CD4-positive, alpha-beta T cell treated with Interleukin-1 beta for 1 hour (primary cell): Measurements from ENCODE around the gene KLF13.
A peak's percentile ranks its signal among the peaks of the same experiment; 100 is the strongest.

Experiments
- DNase-seq, 2 donors: peaks; one replicate each; pipeline ENCODE4 v3.0.0-alpha.2; 2020 to 2022

Gene KLF13

DNA sequence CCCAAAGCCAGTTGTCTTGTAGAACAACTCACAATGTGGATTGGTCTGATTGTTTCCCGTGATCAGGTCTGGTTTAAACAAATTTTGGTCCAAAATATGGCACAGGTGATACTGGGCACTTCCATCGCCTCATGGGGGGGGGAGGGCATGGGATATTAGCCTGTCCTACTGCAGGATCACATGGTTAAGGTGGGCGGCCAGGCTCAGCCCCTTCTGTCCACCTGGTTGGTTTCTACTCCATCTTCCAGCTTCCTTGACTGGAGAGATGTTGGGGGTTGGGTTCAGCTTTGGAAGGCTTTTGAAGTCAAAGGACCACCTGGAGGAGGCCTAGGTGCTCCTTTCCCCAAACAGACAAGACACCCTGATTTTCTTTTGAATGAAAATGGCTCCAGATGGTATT is 7.2 kb downstream of the KLF13 start:
- DNase-seq: no peak

DNA sequence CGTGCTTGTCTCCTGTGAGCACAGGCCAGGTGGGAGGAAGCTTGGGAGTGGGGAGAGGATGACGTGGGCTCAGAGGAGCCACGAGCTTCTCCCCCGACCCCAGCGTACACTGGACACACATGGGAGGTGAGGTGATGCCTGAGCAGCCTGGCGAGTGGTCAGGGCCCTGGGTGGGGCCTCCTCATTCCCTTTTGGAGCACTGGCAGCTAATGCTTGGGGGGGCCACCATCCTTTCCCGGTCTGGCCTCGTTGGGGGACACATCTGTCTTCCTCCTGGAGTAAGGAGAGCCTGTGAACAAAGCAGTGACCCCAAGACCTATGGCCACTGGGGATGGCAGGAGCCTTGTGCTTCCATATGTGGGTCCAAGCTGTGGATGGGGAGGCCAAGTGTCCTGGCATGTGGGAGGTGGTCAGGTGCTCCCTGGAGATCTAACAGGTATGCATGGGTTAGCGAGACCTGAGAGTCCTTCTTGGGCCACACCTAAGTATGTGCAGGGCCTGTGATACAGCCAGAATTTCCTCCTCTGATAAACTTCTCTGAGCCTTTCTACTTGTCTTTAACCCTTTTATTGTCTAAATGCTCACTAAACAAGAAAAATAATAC is 9.5 kb downstream of the KLF13 start:
- no peak for DNase-seq

DNA sequence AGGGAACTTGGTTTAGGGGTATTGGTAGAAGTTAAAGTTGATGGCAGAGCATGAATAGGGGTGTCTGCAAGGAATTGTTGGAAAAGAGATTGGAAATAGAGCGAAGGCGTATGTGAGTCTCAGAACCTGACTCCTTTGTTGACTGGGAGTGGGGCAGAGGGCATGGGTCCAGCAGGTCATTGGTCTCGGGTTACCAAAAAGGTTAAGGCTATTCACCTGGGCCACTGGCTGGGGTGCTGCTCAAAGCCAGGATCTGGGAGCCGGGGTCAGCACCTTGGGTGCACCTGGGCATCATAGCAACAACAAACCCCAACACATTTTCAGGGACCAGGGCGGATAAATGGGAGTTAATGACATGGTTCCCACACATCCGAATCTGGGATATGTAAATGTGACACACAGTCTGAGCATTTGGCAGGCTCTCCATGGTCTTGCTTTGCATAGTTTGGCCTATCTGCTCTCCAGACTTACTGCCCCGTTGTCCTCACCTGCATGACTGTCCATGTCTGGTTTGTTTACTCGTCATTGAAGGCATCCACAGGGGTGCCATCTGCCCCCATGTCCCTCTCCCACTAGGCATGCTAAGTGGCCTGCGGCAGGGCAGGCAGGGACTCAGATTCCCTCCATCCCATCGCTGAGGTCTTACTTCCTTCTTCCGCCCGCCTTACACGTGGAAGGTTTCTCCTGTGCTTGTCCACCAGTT is 10.1 kb downstream of the KLF13 start:
- DNase-seq: no peak

DNA sequence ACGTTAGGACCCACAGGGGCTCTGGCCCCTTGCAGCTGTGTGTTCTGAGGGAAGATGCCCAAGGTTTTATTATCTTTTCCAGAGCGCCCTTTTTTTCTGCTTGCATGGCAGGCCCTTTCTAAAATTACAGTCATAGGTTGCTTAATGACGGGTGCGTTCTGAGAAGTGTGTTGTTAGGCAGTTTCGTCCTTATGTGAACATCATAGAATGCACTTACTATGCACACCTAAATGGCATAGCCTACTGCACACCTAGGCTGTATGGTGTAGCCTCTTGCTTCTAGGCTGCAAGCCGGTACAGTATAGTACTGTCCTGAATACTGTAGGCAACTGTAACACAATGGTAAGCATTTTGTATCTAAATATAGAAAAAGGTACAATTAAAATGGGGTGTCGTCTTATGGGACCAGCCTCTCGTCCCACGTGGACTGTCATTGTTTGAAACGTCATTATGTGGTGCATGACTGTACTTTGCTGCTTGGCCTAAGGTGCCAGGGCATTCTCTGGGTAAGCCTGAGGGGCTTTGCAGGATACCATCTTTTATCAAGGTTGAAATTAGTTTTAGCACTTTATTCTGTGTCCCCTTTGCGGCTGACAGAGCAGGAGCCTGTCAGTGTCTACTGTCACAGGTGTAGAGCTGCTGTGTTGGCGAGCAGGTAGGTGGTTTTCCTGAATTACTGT is 10.9 kb downstream of the KLF13 start:
- DNase-seq: no peak

DNA sequence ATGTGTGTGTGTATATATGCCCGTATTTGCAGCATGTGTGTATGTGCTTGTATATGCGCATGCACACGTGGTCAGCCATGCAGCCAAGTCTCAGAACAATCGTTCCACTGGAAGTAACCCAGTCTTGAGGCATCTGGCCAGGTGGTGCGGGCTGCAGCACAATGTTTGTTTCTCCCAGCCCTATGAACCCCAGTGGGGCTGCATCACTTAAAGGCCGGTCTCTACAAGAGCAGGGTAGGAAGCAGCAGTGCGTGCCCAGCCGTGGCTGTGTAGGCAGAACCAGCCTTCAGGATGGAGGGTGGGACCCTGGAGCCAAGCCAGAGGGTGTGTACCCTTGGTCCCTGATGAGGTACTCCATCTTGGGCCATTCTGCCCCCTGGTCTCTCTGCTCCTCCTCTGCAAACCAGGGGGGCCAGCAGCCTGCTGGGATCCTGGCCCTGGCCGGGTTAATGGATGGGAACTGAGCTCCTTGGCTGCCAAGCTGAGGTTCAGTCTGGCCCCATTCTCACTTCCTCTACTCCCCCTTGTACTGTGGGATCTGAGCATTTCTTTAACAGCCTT is 11.8 kb downstream of the KLF13 start:
- no peak for DNase-seq

DNA sequence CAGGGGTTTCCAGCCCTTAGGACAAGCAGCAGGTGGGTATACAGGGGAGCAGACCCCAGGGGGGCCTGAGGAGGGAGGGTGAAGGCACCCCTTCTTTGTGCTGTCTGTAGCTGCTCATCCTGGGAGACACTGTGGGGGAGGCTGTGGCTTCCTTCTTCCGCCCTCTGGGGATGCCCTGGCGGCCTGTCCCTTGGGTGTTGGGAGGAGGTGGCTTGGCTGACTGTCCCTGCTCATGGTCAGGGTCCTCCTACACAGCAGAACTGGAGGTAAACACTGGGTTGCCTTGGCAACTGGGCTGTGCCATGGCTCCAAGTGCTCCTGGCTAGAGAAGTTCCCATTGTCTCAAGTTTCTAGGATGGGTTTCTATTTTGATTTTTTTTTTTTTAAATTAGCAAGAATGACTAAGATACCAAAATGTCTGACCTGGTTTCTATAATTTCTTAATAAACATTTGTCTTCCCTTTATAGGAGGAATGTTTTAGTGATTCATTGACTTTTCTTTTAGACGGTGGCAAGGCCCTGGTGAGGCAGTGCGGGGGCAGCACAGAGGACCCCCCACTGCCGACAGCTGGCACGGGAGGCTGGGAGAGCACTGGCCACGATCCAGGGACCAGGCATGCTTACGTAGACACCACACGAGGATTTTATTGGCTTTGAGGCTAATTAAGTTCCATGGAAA is 12.4 kb downstream of the KLF13 start:
- peak in 1 of 2 donors; percentile 51 for DNase-seq

DNA sequence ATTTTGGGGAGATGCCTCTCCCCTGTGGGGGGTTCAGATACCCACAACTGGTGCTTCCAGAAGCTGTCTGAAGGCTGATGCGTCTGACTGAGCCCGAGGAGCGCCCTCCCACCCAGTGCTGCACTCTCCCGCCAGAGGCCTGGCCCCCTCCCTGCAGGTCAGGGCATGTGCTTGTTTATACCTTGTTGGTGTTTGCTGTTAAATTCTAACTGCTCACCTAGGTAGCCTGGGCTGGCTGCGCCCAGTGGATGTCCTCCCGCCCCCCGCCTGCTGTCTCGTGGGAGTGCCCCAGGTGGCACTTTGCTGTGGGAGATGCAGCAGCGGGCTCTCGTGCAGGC is 12.9 kb downstream of the KLF13 start:
- no peak for DNase-seq

DNA sequence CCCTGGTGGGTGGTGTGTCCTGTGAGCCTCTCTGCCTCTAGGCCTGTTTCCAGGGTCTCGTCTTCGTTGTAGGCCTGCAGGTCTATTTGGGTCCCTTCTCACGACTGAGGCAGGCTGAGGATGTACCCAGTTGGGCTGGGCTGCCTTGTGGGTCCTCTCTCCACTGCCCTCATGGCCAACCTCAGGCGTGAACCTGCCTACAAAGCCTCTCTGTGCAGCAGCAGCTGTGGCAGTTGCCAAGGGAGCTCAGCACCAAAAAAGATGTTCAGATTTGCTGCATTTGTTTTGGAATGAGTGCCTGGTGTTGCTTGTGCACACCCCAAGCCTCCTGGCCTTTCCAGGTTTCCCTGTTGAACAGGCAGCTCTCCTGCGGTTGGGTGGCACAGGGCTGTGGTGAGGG is 13.4 kb downstream of the KLF13 start:
- DNase-seq: no peak

DNA sequence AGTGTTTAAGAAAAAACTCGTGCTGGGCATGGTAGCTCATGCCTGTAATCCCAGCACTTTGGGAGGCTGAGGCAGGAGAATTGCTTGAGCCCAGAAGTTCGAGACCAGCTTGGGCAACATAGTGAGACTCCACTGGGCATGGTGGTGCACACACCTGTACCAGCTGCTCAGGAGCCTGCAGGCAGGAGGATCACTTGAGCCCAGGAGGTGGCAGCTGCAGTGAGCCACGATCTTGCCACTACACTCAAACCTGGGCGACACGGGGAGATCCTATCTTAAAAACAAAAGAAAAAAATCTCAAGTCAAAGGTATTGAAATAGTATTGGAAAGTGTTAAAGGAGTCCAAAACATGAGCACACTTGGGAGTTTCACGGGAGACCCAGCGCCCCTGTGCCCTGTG is 14.0 kb downstream of the KLF13 start:
- no peak for DNase-seq

DNA sequence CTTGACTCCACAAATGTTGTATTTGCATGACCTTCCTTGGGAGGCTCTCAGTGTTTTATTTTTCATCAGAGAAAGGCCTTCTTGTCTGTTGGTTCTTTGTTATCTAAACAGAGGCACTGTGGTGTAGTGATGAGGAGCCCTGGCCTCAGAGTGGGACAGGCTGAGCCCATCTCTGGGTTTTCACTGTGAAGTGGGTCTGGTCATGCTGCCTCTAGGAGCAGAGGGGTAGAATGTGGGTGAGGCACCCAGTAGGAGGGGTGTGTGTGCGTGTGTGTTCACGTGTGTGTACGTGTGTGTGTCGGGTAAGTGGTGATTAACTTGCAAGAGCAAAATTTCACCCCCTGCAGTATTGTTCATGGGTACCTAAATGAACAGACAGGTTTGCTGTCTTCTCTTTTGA is 14.4 kb downstream of the KLF13 start:
- no peak for DNase-seq

DNA sequence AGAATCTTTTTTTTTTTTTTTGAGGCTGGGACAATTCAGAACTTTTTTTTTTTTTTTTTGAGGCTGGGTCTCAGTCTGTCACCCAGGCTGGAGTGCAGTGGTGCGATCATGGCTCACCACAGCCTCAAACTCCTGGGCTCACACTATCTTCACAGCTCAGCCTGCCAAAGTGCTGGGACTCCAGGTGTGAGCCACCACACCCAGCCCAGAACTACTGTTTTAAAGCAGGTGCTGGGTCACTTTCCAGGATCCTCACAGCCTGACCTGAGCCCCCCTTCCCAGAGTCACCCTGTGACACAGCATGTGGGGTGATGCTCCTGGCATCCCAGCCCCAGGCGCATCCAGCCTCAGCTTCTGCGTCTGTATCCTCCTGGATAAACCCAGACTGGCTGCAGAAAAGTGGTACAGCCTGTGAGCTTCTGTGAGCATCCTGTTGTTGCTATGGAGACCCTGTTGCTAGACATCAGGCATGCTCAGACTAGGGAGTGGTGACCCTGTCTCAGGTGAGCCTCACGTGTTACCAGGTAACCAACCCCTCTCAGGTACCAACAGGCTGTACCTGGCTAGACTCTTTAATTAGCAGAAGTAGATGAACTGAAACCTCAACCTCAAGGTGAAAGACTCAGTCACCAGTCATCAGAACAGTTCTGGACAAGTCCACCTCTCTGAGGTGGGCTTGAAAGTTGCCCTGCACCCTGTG is 15.0 kb downstream of the KLF13 start:
- DNase-seq: peak; percentile 43 to 44

DNA sequence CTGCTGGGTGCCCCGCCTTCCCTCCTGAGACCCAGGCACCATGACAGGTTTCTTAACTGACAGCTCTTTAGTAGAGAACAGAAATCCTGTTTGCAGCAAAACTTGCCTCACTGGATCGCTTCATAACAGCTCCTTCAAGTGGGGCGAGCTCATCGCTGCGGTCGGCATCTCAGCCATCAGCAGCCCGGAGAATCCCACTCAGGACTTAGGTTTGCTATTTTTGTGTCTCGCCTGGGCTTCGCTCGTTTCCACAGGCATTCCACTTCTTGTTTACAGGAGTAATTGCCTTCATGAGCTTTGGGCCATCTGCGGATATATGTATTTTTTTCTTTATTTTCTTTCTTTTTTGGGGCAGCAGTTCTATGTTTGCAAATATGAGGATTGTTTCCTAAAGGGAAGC is 15.7 kb downstream of the KLF13 start:
- DNase-seq: no peak

DNA sequence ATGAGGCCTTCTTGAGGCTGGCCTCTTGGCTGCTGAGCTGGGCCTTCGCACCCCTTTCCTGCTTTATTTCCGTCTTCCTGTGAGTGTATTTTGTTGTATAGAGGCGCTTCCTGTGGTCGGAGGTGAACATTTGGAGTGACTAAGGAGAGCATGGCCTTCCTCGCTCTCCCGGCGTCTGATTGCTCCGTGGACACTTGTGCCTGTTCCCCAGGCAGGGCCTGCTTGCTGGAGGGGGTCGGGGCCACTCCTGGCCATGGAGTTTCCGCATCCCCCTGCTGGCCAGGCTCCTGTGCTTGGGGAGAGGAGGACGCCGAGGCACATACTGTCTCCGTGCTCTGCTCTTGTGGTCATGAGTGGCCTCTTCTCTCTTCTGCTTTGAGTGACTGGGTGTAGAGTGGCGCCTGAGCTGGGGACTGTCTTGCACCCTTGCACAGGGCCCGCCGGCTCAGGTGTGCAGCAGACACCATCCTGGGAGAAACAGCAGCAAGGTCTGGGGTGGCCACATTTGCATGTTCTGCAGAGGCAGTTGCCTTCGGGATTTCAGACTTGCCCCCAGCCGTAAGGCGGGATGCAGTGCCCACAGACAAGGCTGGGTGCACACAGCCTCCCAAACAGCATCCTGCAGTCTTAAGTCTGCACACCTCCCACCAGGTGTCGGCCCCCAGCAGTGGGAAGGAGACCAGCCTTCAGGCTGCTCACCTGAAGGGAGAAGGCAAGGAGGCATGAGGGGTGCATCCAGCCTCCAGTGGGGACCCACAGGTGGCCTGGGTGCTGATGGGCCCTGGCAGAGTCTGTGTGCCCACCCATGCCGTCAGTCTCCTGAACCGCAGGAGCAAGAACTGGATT is 16.4 kb downstream of the KLF13 start:
- no peak for DNase-seq

DNA sequence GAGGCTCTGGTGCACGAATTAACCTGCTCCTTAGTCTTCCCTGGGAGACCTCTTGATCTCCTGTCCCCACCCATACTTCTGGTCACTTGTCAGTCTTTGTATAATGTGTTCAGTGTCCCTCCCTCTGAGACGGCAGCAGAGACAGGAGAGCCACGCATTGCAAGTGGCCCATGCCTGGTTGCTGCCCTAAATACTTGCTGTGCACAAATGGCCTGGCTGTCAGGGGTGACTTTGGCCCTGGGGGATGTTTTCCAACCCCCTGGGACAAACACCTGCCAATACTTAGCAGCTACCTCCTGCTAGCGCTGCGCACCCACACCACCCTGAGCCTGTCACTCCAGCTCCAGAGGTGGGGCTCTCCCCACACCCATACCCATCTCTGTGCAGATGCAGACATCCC is 17.2 kb downstream of the KLF13 start:
- DNase-seq: no peak

DNA sequence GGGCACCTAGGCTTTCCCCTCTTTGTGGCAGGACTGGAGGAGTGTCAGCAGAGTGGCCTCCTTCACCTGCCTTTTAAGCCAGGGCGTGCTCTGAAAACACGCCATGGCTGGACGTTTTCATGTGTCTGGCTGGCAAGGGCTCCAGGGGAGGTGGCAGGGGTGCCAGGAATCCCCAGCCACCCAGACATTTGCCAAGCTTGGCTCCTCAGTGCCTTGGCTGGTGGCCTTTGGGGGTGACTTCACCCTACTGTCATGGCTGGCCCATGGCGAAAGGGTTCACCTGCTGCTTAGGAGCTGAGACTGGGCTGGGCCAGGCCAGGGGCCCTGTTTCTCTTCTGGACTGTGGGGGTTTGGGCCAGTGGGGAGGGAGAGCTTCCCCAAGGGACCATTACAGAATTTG is 17.6 kb downstream of the KLF13 start:
- no peak for DNase-seq

DNA sequence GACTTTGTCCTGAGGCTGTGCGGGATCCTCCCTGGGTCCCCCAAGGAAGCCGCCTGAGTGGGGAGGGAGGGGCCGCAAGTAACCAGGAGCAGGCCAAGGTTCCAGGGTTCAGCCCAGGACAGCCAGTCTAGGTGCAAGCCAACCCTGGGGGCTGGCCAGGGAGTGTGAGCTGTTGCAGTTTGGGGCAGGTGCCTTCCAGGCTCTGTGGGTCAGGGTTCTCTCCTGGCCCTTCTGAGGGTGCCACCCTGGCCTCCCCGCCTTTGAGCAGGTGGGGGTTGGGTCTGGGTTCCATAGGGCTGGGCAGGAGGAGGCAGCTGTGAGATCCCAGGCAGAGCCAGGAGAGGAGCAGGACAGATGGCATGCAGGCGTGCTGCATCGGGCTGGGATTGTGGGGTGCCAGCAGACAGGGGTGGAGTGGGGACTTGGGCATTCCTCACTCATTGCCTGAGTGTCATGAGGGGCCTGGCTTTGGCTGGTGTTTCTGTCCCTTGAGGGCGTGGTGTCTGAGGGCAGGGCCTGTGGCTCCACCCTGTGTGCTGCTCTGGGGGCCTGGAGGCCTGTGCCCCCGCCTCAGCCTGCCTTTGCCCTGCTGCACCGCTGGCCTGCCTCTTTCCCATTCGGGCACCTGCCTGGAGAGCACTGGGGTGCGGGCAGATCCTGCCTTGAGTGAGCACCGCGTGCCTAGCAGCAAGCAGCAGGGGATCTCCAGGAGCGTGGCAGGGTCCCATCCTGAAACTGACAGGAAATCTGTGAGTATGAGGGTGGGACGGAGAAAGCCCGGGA is 18.4 kb downstream of the KLF13 start:
- no peak for DNase-seq

DNA sequence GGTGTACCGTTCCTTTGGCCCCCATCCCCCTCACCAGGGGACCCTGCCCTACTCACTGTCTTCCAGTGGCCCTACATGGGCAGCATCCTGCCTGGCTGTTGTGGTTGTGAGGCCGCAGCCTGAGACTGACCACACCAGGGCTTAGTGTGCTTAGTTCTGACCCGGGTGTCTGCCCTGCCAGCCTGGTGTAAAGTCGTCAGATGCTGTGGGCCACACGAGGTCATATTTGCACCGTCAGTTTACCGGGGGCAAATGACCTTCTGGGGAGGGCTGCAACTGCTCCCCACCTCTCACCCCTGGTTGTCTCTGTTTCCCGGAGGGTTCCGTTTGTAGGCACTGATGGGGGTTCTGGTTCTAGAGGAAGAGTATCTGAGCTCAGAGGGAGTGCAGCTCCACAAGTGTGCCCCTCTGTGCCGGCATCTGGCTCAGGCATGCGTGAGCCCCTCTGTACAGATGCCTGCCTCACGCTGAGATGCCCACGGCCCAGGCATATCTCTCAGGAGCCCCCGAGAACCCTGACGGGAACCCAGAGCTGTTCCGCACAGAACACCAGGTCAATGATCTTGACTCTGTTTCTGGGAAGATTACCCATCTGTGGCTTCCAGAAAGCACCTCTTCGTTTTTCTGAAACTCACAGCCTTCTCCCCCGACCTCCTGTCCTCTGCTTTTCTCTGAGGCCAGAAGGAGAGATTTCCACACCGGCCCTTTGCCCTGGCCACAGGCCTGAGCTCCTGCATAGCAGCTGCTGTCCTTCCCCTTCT is 19.2 kb downstream of the KLF13 start:
- no peak for DNase-seq

DNA sequence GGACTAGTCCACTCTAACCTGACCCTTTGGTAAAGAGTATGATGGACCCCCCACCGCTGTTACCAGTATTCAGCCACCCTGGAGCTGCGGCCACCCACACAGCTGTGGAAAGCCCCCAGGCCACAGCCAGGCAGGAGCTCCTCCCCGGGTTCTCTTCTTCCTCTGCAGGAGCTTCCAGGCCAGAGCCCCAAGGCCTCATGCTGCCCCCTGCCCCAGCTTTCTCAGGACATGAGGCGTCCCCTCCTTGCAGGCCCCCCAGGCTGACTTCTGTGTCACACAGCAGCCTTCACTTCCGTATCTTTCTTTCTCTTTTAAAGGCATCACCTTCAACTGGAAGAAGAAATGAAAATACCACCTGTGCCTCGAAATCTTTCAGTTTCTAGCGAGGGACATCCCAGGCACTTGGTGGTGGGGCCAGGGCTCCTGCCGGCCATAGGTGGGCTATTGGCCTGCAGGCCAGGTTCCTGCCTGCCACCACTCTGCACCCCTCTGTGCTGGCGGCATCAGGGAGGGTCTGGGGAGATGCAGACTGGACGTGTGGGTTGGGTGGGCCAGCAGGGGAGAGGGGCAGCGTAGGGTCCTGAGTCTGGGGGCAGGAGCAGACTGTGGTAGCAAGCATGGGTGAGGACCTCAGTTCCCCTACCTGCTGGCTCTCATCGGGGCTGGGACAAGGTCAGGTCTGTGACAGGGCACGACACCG is 19.9 kb downstream of the KLF13 start:
- no peak for DNase-seq

DNA sequence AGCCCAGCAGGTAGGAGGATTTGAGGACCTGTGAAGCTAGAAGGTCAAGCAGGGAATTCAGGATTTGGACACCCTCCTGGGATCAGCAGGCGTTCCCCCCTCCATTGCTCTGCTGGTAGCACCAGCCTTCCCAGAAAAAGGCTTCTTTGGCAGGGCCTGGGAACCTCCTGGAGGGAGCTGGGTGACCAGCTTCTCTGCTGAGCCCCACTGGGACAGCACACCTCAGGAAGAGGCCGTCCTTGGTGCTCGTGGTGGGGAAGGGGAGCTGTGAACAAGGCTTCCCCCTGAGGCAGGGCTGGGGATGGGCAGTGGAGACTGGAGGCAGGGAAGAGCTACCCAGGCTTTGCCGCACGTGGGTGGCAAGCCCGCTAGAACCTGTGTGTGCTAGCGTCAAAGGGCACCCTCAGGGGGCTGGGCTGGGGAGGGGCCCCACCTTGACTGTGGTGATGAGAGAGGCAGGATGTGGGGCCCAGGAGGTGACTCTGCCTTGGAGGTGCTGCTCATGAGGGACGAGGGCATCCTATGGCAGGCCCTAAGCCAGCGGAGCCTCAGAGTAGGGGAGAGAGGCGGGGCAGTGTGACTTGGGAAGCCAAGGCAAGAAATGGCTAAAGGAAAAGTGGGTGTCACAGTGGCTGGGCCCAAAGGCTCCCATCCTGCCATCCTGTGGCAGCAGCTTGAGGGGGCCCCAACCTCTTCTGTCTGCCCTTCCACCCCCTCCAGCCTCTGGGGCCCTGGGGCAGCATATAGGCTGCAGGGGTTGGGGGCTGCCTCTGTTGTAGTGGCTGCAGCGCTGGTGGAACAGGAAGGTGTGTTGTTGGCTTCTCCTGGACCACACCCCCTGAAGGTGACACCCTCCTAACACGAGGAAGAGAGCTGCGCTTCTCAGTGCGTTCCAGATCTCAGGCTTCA is 20.7 kb downstream of the KLF13 start:
- peak; percentile 78 to 81 for DNase-seq
